ENCODE measurements around the gene ZYX. TPM values are rescaled to one million over a fixed set of nuclear protein-coding genes. Genes with fewer than 3 reads are reported as not detected.

Gene ZYX
- total RNA-seq, 1 experiment from 2014 or later = 142 TPM

GRCh38 chr7:143362131-143363015, 18.8 kb upstream of the ZYX start, which contains the start of gene FAM131B:
Gene FAM131B (minus strand): TSS chr7:143362713. CDS start chr7:143362603, 110 bp downstream.
- DNase-seq (ENCODE audit: low read depth) = no peak

- no peak for DNase-seq (ENCODE audit: low read depth)
Measured at GRCh38 chr7:143363016-143363937, 17.9 kb upstream of the ZYX start.

- peak; percentile 79 for DNase-seq (ENCODE audit: low read depth)
Measured at GRCh38 chr7:143367972-143368371, 13.2 kb upstream of the ZYX start.

DNA sequence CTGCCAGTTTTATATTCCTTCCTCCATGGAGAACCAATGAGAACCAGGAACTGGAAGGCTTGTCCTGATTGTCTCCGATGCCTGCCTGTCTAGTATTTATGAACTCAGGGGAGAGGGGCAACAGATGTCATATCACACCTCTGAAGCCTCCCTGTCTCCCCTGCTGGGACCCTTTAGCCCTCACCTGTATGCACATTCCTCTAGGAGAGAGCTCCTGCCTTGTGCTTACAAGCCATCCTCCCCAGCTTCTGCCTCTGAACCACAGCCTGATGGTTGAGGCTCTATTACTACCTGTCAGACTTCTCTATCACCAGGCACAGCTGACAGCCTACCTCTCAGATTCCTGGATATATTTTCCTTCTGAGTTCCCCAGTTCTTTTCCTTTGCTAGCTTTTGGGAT, 12.8 kb upstream of the ZYX start:
- no peak for DNase-seq (ENCODE audit: low read depth)

- no peak for DNase-seq (ENCODE audit: low read depth)
Measured at GRCh38 chr7:143369678-143370651, 11.2 kb upstream of the ZYX start.

- DNase-seq (ENCODE audit: low read depth) = peak; percentile 87
Measured at GRCh38 chr7:143372070-143372469, 9.1 kb upstream of the ZYX start.

- DNase-seq (ENCODE audit: low read depth) = no peak
Measured at GRCh38 chr7:143373255-143373794, 7.8 kb upstream of the ZYX start.

GRCh38 chr7:143374561-143374960, 6.6 kb upstream of the ZYX start:
- no peak for DNase-seq (ENCODE audit: low read depth)

GRCh38 chr7:143375298-143376034, 5.7 kb upstream of the ZYX start:
- peak; percentile 57 for DNase-seq (ENCODE audit: low read depth)

- no peak for DNase-seq (ENCODE audit: low read depth)
Measured at GRCh38 chr7:143376396-143376795, 4.7 kb upstream of the ZYX start.

DNA sequence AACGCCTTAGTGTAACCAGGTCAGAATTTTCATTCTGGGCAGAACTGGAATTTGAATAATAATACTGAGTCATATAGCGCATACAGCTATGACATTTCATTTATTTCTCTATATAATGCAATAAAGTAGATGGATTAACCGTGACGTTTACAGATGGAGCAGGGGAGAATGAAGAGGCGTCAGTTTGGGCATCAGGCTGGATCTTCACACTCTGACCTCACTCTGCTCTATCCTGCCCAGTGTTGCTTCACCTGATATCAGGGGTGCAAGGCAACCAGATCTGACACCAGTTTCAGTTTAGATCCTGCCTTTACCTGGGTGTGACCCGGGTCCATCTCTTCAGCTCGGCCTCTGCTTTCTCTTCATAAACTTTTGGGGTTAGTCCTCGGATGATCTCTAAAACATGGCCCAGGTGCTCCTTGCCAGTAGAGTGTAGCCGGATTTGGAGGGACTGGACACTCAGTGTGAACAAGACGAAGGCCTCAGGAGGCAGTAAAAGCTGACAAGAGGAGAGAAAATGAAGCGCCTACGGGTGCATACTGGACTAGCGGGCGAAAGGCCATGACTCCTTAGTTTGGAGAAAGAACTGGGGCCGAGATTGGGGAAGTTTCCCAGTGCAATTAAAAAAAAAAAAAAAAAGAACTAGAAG, 1.4 kb upstream of the ZYX start:
- DNase-seq (ENCODE audit: low read depth) = no peak

DNA sequence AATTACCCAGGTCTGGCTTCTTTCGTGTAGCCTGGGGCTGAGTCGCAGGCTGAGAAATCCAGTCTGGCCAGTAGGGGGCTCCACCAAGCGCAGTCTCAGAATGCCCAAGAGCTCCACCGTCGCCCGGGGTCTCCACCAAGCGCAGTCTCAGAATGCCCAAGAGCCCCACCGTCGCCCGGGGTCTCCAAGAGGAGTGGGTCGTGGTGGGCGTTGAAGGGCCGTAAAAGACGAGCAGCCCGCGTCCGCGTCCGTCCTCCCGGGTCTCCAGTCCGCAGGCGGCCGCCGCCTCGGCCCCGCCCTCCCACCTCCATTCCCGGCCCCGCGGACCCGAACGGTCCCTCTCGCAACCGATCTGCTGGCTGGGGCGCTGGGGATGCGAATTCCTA, 892 bp upstream of the ZYX start:
- DNase-seq (ENCODE audit: low read depth) = peak; percentile 87

DNA sequence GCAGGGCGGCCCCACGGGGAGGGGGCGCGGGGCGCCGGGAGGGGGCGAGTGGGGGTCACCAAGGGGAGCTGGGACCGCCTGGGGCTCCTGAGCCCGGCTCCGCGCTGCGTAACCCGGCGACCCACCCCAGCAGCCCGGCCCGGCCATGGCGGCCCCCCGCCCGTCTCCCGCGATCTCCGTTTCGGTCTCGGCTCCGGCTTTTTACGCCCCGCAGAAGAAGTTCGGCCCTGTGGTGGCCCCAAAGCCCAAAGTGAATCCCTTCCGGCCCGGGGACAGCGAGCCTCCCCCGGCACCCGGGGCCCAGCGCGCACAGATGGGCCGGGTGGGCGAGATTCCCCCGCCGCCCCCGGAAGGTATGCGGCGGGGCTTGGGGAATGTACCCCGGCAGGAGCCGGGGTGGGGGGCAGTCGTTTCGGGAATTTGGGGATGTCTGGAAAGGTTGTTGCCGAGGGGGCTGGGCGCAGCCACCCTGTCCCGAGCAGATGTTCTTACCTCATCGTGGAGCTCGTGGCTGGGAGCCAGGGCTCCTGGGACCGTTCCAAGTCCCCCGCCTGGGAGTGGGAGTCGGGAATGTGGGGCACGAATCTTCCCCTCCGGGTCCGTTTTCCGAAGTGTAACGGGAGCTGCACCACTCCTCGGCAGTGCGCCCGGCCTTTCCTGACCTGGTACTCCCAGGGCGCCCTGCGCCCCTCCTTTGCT, 431 bp downstream of the ZYX start:
- peak; percentile 73 for DNase-seq (ENCODE audit: low read depth)

DNA sequence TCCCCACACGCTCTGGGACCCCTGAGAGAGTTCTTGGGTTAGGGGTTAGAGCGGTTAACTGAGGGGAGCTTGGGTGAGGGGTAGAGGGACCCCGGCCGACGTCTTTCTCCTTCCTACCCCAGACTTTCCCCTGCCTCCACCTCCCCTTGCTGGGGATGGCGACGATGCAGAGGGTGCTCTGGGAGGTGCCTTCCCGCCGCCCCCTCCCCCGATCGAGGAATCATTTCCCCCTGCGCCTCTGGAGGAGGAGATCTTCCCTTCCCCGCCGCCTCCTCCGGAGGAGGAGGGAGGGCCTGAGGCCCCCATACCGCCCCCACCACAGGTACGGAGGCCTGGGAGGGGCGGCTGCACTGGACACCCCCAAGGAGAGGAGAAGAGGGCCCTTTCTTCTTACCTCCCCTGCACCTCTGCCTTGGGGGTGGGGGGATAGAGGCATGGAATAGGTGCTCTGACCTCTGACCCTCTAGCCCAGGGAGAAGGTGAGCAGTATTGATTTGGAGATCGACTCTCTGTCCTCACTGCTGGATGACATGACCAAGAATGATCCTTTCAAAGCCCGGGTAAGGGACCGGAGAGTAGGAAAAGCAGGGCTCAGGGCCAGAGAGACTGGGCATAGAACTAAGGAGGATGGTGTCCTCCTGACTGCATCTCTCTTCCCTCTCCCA, 1.1 kb downstream of the ZYX start:
- no peak for DNase-seq (ENCODE audit: low read depth)

GRCh38 chr7:143382791-143383641, 1.9 kb downstream of the ZYX start:
- DNase-seq (ENCODE audit: low read depth) = no peak

- no peak for DNase-seq (ENCODE audit: low read depth)
Measured at GRCh38 chr7:143383642-143383957, 2.5 kb downstream of the ZYX start.

GRCh38 chr7:143384148-143384547, 3.0 kb downstream of the ZYX start:
- peak; percentile 78 for DNase-seq (ENCODE audit: low read depth)
